Common myeloid progenitor, CD34-positive (primary cell): ENCODE results near the gene RASL10A.
A peak's percentile ranks its signal among the peaks of the same experiment; 100 is the strongest.

ENCODE experiments used
- CTCF ChIA-PET: fragments of 350-600 bp; sonication (Branson Sonifier 250); formaldehyde crosslinking; loops from one replicate; lab custom pipeline; 2021; ENCODE audit warnings: antibody characterized with exemption; lab: Charles Lee
- POLR2A ChIA-PET: fragments of 350-600 bp; sonication (Branson Sonifier 250); formaldehyde crosslinking; loops from one replicate; lab custom pipeline; 2021; ENCODE audit warnings: antibody characterized with exemption; lab: Charles Lee
- DNase-seq, 3 donors: peaks; one replicate each; pipeline versions ENCODE4 v3.0.0 to v3.0.0-alpha.2; 2013
- H3K27ac ChIP-seq, 2 experiments: 1 replicate in 1 of 2; 2 replicates in 1 of 2; pipeline ENCODE4 v1.7.0; 2013; ENCODE audit warnings: inconsistent platforms in 2 of 2, low read length in 2 of 2, mild to moderate bottlenecking in 2 of 2, low read depth in 1 of 2, moderate library complexity in 1 of 2; ENCODE audit not compliant: severe bottlenecking in 2 of 2, insufficient read depth in 1 of 2, poor library complexity in 1 of 2
- H3K27me3 ChIP-seq, 5 experiments: replicated peaks in 2 of 5; 1 replicate in 3 of 5; 2 replicates in 2 of 5; pipeline versions ENCODE4 v1.6.1 to v1.7.0; 2013; ENCODE audit warnings: low read length in 4 of 5, mild to moderate bottlenecking in 2 of 5, moderate library complexity in 2 of 5, inconsistent platforms in 1 of 5; ENCODE audit not compliant: insufficient read depth in 5 of 5, control insufficient read depth in 4 of 5
- H3K36me3 ChIP-seq, 4 experiments: 1 replicate in 2 of 4; 2 replicates in 2 of 4; pipeline versions ENCODE4 v1.6.1 to v1.7.0; 2013; ENCODE audit warnings: low read length in 3 of 4, control low read depth in 1 of 4, mild to moderate bottlenecking in 1 of 4; ENCODE audit not compliant: control insufficient read depth in 4 of 4, insufficient read depth in 4 of 4
- H3K4me1 ChIP-seq, 4 experiments: 1 replicate in 3 of 4; 2 replicates in 1 of 4; pipeline versions ENCODE4 v1.6.1 to v1.7.1; 2013; ENCODE audit warnings: low read length in 3 of 4, mild to moderate bottlenecking in 3 of 4, control low read depth in 1 of 4, inconsistent platforms in 1 of 4, moderate library complexity in 1 of 4; ENCODE audit not compliant: control insufficient read depth in 4 of 4, insufficient read depth in 4 of 4; ENCODE audit errors: control extremely low read depth in 1 of 4
- H3K4me3 ChIP-seq, 7 experiments: 1 replicate in 4 of 7; 2 replicates in 3 of 7; pipeline versions ENCODE4 v1.5.1 to v1.7.0; 2013; ENCODE audit warnings: mild to moderate bottlenecking in 7 of 7, low read length in 6 of 7, moderate library complexity in 6 of 7, inconsistent platforms in 2 of 7, low read depth in 2 of 7, control low read depth in 1 of 7; ENCODE audit not compliant: insufficient read depth in 4 of 7, control insufficient read depth in 1 of 7; ENCODE audit errors: extremely low read depth in 1 of 7
- H3K9me3 ChIP-seq, 5 experiments: 1 replicate in 4 of 5; 2 replicates in 1 of 5; pipeline versions ENCODE4 v1.6.1 to v1.7.1; 2013; ENCODE audit warnings: low read length in 4 of 5, mild to moderate bottlenecking in 2 of 5, inconsistent platforms in 1 of 5, low read depth in 1 of 5, moderate library complexity in 1 of 5; ENCODE audit not compliant: control insufficient read depth in 4 of 5, insufficient read depth in 2 of 5; ENCODE audit errors: control extremely low read depth in 1 of 5
- WGBS: methylation state at CpG from one replicate; pipeline ENCODE4 v1.1.5; 2013; ENCODE audit not compliant: insufficient coverage; 5-methylcytosine and 5-hydroxymethylcytosine counted together

Gene RASL10A

DNA sequence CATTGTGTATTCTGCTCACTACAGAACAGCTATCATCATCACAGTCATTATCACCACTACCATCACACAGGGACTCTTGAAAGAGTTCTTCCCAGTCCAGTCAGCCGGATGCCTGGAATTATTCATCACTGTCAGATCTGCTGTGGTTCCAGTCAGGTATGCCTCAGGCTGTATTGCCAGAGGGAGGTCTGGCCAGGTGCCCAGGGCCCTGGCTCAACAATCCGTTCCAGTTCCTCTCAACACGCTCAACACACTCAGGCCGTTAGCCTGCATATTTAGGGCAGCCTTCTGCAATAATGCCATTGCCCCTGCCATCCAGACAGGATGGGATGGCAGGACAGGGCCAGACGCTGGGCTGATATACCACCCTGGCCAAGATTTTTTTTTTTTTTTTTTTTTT lies 28.6 kb upstream of the RASL10A start:
- ChIA-PET CTCF (interaction anchor here (1.5 kb wide), 1 partner anchor 12 kb away, joined by 4 read pairs; no protein-coding TSS in a partner anchor), POLR2A (no interaction called here)
- H3K4me3 ChIP-seq = no peak overlapping the region
- H3K36me3 ChIP-seq = peaks cover 22 to 88% (median 73%) of the 10 kb centered on the region in 4 experiments
- no peaks in the 10 kb centered on the region for H3K27me3 ChIP-seq
- peak in 1 of 3 donors; percentile 21 for DNase-seq
- WGBS = 66% methylated on average over 3 of the region's 5 CpGs
- H3K27ac ChIP-seq = no peak overlapping the region
- peaks cover 0 to 17% (median 3%) of the 10 kb centered on the region in 4 experiments for H3K4me1 ChIP-seq
- no peaks in the 10 kb centered on the region for H3K9me3 ChIP-seq

DNA sequence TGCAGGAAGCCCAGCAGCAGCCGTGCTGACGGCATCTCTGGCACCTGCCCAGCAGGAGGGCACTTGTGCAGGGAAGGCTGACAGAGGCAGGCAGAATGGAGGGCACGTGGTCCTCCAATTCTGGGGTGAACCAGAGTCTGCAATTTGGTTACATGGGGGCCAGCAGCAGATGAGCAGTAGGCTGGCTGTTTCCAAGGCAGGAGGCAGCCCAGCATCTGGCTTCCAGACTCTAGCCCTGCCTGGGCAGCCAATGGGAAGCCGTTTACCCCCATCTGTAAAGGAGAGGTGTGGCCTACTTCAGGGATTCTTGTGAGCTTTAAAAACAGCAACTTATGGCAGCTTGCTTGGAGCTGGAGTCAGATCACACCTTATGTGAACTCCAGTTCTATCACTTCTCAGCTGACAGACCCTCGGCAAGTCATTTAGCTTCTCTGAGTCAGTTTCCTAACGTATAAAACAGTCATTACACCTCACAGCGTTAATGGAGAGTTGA lies 27.9 kb upstream of the RASL10A start:
- Histone ChIP-seq H3K36me3 (peaks cover 22 to 88% (median 75%) of the 10 kb centered on the region in 4 experiments), H3K4me3 (no peak overlapping the region), H3K4me1 (peaks cover 0 to 17% (median 3%) of the 10 kb centered on the region in 4 experiments), H3K9me3 (no peaks in the 10 kb centered on the region), H3K27ac (no peak overlapping the region), H3K27me3 (no peaks in the 10 kb centered on the region)
- ChIA-PET CTCF (interaction anchor here (1.5 kb wide), 1 partner anchor 12 kb away, joined by 4 read pairs; no protein-coding TSS in a partner anchor), POLR2A (no interaction called here)
- 53% methylated on average over 4 of the region's 7 CpGs for WGBS
- peak in 1 of 3 donors; percentile 23 for DNase-seq

DNA sequence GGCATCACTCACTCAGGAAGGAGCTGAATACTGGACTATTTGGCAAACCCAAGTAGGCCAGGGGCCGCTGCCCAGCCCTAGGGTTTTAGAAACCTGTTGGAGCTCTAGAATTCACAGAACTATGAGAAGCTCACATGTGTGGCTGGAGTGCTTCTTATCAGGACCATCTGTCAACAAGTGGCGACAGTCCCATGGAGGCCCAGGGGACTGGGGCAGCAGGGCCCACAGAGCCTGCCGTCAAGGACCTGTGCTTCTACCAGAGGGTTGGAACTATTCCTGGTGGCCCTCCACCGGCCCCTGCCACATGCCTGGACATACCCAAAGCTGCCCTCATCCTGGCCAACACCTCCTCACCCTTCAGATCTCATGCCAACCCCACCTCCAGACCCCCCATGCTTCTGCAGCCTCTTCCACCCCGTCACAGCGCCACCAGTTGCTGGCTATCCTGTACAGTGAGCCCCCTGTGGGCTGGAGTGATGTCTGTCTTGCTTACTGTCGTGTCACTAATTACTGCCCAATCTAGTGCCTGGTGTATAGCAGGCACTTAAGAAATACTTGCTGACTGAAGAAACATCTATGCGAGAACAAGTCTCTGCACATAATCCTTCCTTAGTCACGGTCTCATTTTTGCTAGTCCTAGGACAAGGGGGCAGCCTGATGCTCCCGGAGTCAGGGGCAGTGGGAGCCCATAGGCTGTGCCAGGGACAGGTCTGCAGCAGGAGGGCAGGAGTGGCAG lies 27.2 kb upstream of the RASL10A start:
- WGBS = 85% methylated on average over 10 of the region's 10 CpGs
- POLR2A ChIA-PET = no interaction called here

DNA sequence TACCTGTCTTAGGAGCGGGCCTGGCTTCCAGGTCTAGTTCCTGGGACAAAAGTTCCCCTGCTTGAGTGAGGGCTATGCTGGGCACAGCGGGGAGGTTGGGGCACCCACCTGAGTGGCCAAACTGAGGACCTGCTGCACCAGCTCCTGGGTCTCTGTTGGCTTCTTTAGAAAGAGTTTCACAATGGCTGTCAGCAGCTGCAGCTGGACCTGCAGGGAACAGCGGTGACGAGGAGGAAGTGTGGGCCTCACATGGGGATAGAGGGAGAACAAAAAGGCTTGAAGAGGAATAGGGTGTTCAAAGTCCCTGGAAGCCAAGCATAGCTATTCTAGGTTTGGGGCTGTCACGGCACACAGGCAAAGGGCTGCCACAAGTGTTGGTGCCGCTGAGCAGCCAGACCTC lies 26.7 kb upstream of the RASL10A start:
- CTCF ChIA-PET = interaction anchor here (1.0 to 1.1 kb wide), 2 partner anchors 9 kb away, joined by 3 to 4 read pairs; no protein-coding TSS in a partner anchor
- Histone ChIP-seq H3K27ac (no peak overlapping the region), H3K9me3 (no peaks in the 10 kb centered on the region), H3K27me3 (no peaks in the 10 kb centered on the region), H3K36me3 (peaks cover 11 to 88% (median 75%) of the 10 kb centered on the region in 4 experiments), H3K4me1 (peaks cover 0 to 17% (median 3%) of the 10 kb centered on the region in 4 experiments), H3K4me3 (no peak overlapping the region)
- POLR2A ChIA-PET = no interaction called here
- 78% methylated on average over 6 of the region's 6 CpGs for WGBS
- DNase-seq = no peak

More for the DNA sequence above, 27.2 kb upstream of the RASL10A start:
- no peak for DNase-seq
- Histone ChIP-seq H3K36me3 (peaks cover 17 to 88% (median 77%) of the 10 kb centered on the region in 4 experiments), H3K27me3 (no peaks in the 10 kb centered on the region), H3K27ac (no peak overlapping the region), H3K9me3 (no peaks in the 10 kb centered on the region), H3K4me3 (no peak overlapping the region), H3K4me1 (peaks cover 0 to 17% (median 3%) of the 10 kb centered on the region in 4 experiments)
- CTCF ChIA-PET = interaction anchor here (1.0 to 1.5 kb wide), 3 partner anchors 9 to 11 kb away, joined by 3 to 4 read pairs (median 4); no protein-coding TSS in a partner anchor

DNA sequence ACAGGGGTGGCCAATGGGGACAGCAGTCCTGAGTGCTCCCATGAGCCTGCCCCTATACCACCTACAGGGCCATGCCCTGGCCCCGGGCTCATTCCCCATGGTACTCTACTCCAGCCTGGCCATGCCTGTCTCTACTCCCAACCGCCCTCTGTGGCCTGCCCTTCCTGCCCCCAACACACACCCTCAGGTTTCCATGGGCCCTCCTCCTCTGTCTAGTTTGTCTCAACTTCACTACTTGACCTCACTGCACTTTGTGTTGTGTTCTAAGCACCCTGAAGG lies 26.3 kb upstream of the RASL10A start:
- ChIA-PET POLR2A (no interaction called here), CTCF (interaction anchor here (1.0 to 1.1 kb wide), 2 partner anchors 9 to 10 kb away, joined by 3 to 4 read pairs; no protein-coding TSS in a partner anchor)
- WGBS = 100% methylated on average over 2 of the region's 2 CpGs
- Histone ChIP-seq H3K9me3 (no peaks in the 10 kb centered on the region), H3K27ac (no peak overlapping the region), H3K4me3 (no peak overlapping the region), H3K27me3 (no peaks in the 10 kb centered on the region), H3K4me1 (peaks cover 0 to 17% (median 3%) of the 10 kb centered on the region in 4 experiments), H3K36me3 (peaks cover 10 to 88% (median 73%) of the 10 kb centered on the region in 4 experiments)
- DNase-seq = no peak

DNA sequence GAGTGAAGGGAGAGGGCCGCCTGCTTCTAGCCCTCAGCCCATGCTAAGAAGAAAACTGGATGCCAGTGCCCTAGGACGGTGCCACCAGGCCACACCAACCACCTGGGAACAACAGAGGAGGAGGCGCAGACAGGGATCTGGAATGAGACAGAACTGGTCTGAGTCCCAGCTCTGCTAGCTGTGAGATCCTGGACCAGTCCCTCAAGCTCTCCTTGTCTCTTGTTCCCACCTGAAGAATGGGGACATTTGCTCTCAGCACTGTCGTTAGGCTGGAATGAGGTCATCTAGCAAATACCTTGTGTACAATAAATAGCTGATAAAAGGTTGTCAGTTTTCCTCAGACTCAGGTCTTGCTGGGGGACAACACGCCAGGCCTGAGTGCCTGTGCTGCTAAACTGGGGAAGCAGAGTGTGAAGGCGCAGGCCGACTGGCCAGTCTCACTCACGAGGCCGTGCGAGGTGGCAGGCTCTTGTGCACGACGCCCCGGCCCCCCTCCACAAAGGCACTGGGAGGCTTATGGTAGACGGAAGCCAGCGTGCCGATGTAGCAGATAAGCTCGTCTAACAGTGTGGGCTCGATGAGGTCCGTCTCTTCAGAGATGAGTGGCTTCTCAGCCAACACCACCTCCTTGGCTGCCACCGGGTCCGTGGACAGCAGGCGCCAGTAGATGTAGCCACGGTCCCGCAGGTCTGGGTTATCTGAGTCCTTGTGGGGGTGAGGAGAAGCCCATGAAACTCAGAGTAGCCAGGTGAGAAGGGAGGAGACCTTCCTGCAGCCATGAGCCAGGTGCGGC lies 25.8 kb upstream of the RASL10A start:
- ChIA-PET CTCF (no interaction called here), POLR2A (no interaction called here)
- Histone ChIP-seq H3K36me3 (peaks cover 11 to 86% (median 70%) of the 10 kb centered on the region in 4 experiments), H3K4me1 (peaks cover 0 to 17% (median 3%) of the 10 kb centered on the region in 4 experiments), H3K27me3 (no peaks in the 10 kb centered on the region), H3K9me3 (no peaks in the 10 kb centered on the region), H3K4me3 (no peak overlapping the region), H3K27ac (no peak overlapping the region)
- DNase-seq = no peak
- WGBS = 98% methylated on average over 19 of the region's 25 CpGs
